Mammary epithelial cell (primary cell): ENCODE results near the gene ANO1.

Experiments
- EZH2 ChIP-seq: IDR thresholded peaks from 2 replicates; pipeline ENCODE4 v1.6.1; 2012; ENCODE audit warnings: low read length, inconsistent platforms, borderline replicate concordance
- TF ChIP-seq, protein P1 (sequence below), 2 donors: IDR thresholded peaks in 1 of 2; conservative IDR thresholded peaks in 1 of 2; 2 replicates each; pipeline ENCODE4 v1.5.1; 2011 to 2012; ENCODE audit warnings: inconsistent platforms in 2 of 2, low read length in 2 of 2, mild to moderate bottlenecking in 2 of 2, control low read depth in 1 of 2, low read depth in 1 of 2; ENCODE audit not compliant: insufficient read depth in 1 of 2; ENCODE audit errors: extremely low read depth in 1 of 2

DNA sequence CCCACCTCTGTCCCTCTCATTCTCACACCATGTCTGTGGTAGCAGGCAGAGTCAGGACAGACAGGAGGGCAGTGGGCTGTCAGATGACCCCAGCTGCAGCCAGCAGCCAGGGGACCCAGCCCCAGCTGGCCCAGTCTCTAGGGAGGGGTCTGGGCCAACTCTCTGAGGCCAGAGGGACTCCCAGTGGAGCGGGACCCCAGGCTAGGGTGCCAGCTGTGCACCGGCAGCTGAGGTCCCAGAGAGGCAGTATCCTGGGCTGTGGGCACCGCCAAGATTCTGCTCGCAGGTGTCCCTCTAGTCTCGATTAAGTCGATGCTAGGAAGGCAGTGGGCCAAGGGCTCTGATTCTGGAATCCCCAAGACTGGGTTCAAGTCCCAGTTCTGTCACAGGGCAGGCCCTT is 108.3 kb downstream of the ANO1 start:
- TF ChIP-seq, protein P1, sequence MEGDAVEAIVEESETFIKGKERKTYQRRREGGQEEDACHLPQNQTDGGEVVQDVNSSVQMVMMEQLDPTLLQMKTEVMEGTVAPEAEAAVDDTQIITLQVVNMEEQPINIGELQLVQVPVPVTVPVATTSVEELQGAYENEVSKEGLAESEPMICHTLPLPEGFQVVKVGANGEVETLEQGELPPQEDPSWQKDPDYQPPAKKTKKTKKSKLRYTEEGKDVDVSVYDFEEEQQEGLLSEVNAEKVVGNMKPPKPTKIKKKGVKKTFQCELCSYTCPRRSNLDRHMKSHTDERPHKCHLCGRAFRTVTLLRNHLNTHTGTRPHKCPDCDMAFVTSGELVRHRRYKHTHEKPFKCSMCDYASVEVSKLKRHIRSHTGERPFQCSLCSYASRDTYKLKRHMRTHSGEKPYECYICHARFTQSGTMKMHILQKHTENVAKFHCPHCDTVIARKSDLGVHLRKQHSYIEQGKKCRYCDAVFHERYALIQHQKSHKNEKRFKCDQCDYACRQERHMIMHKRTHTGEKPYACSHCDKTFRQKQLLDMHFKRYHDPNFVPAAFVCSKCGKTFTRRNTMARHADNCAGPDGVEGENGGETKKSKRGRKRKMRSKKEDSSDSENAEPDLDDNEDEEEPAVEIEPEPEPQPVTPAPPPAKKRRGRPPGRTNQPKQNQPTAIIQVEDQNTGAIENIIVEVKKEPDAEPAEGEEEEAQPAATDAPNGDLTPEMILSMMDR (conservative IDR thresholded peaks at IDR 0.05 in 1 of 2, IDR thresholded peaks at IDR 0.05 in 1 of 2; ENCODE audit: extremely low read depth in 1 of 2, insufficient read depth in 1 of 2, low read depth in 1 of 2, low read length in 2 of 2), result no peak
- no peak for TF ChIP-seq EZH2
